Glutamatergic neuron (in vitro differentiated cells): ENCODE data around the gene RPS6KB2. TPM values are rescaled to one million over a fixed set of nuclear protein-coding genes. Genes with fewer than 3 reads are reported as not detected.

Experiments
- DNase-seq: peaks from one replicate; pipeline ENCODE4 v3.0.0; 2022
- H3K27ac Mint-ChIP-seq: one replicate; pipeline ENCODE4 v1.8.0; 2020; ENCODE audit warnings: mild to moderate bottlenecking, mixed read lengths, inconsistent platforms; ENCODE audit not compliant: unreplicated experiment
- H3K27me3 Mint-ChIP-seq: one replicate; pipeline ENCODE4 v1.8.0; 2020; ENCODE audit warnings: mild to moderate bottlenecking, moderate library complexity, mixed read lengths, inconsistent platforms; ENCODE audit not compliant: unreplicated experiment
- H3K36me3 Mint-ChIP-seq: one replicate; pipeline ENCODE4 v1.8.0; 2020; ENCODE audit warnings: mild to moderate bottlenecking, mixed read lengths, inconsistent platforms; ENCODE audit not compliant: unreplicated experiment
- H3K4me1 Mint-ChIP-seq: one replicate; pipeline ENCODE4 v1.8.0; 2020; ENCODE audit warnings: mild to moderate bottlenecking, low read depth, mixed read lengths, inconsistent platforms; ENCODE audit not compliant: unreplicated experiment
- H3K4me3 Mint-ChIP-seq: one replicate; pipeline ENCODE4 v1.8.0; 2020; ENCODE audit warnings: mild to moderate bottlenecking, mixed read lengths, inconsistent platforms; ENCODE audit not compliant: unreplicated experiment
- H3K9me3 Mint-ChIP-seq: one replicate; pipeline ENCODE4 v1.8.0; 2020; ENCODE audit warnings: mild to moderate bottlenecking, moderate library complexity, mixed read lengths, inconsistent platforms; ENCODE audit not compliant: unreplicated experiment
- CTCF ChIP-seq: fragments of 200-600 bp; sonication (generic); IDR thresholded peaks from one replicate; pipeline ENCODE4 v1.5.0; 2021; ENCODE audit not compliant: partially characterized antibody, unreplicated experiment
- total RNA-seq: library from RNA; stranded (reverse); fragmentation: NEBNext Ultra II Directional; extraction: Animal tissue kit (Norgen Biotek cat#: 25700); gene quantifications from one replicate; pipeline ENCODE4 v1.2.1, GENCODE V29; 2021; ENCODE audit not compliant: unreplicated experiment

Gene RPS6KB2
- total RNA-seq, 1 donor from 2014 or later = 69.0 TPM

GRCh38 chr11:67434395-67434881 is 6.1 kb downstream of the RPS6KB2 start:
- Mint-ChIP-seq H3K9me3 (peaks cover 3% of the 10 kb centered on the region), H3K36me3 (no peaks in the 10 kb centered on the region), H3K4me1 (peaks cover 7% of the 10 kb centered on the region), H3K27me3 (peaks cover 8% of the 10 kb centered on the region), H3K4me3 (no peak overlapping the region), H3K27ac (no peak overlapping the region)
- no peak for TF ChIP-seq CTCF
- no peak for DNase-seq

GRCh38 chr11:67435031-67435726 is 6.9 kb downstream of the RPS6KB2 start:
- Mint-ChIP-seq H3K9me3 (peaks cover 3% of the 10 kb centered on the region), H3K4me3 (no peak overlapping the region), H3K4me1 (peaks cover 7% of the 10 kb centered on the region), H3K36me3 (no peaks in the 10 kb centered on the region), H3K27me3 (peaks cover 12% of the 10 kb centered on the region), H3K27ac (no peak overlapping the region)
- DNase-seq = no peak
- TF ChIP-seq CTCF = no peak

- Mint-ChIP-seq H3K27me3 (peaks cover 12% of the 10 kb centered on the region), H3K4me1 (peaks cover 7% of the 10 kb centered on the region), H3K27ac (peak overlapping the region; percentile 87), H3K4me3 (no peak overlapping the region), H3K9me3 (peaks cover 3% of the 10 kb centered on the region), H3K36me3 (no peaks in the 10 kb centered on the region)
- no peak for TF ChIP-seq CTCF
- no peak for DNase-seq
Measured at GRCh38 chr11:67435727-67436458, 7.6 kb downstream of the RPS6KB2 start.

- peak overlapping the region; percentile 95 for H3K27ac Mint-ChIP-seq
- peaks cover 12% of the 10 kb centered on the region for H3K27me3 Mint-ChIP-seq
- H3K9me3 Mint-ChIP-seq = peaks cover 3% of the 10 kb centered on the region
- DNase-seq = peak; percentile 59
- H3K4me1 Mint-ChIP-seq = peaks cover 7% of the 10 kb centered on the region
- no peaks in the 10 kb centered on the region for H3K36me3 Mint-ChIP-seq
- no peak for TF ChIP-seq CTCF
- no peak overlapping the region for H3K4me3 Mint-ChIP-seq
Measured at GRCh38 chr11:67436459-67437081, 8.3 kb downstream of the RPS6KB2 start.
